Measurements from ENCODE around the gene GALNT17.
"Not testable (repeated sequence)": the region's sequence is repeated elsewhere in the genome, so short reads cannot be mapped to it uniquely, and the experiment has no call there.

The GALNT17 gene

DNA sequence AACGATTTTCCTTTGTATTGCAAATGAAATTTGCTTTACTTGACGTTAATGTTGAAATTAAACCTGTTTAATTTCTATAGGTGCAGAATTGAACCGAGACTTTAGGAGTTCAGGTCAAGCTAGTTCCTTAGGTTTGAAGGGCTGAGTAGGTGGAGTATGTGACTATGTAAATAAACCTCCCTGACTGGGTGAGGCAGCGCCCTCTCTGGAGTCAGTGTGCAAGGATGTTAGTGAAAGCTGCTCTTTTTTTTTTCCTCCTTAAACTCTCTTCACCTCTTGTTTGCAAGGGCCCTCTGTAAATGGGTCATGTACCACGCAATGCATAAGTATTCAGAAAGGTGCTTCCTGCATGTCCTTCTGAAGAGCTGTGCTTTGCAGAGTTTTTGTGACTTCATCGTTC lies 33.8 kb downstream of the GALNT17 start:
- DNase-seq (ENCODE audit: low read depth in 2 of 2, low spot score in 1 of 2), result no peak

DNA sequence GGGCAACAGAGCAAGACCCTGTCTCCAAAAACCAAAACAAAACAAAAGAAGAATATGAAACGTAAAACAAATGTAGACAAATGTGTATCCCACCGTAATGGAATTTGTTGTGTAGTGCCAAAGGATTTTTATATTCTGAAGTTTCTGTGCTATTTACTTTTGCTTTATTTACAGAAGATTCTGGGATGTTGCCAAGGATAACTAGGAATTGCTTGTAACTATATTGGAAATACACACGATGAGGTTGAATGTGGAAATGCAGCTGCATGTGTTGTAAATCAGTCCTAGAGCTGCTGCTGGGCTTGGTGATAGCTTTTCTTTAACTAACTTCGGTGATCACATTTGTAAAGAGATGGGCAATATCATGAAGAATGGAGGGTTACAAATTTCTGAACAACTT lies 39.5 kb downstream of the GALNT17 start:
- DNase-seq (ENCODE audit: low read depth in 2 of 2, low spot score in 1 of 2), result no peak

DNA sequence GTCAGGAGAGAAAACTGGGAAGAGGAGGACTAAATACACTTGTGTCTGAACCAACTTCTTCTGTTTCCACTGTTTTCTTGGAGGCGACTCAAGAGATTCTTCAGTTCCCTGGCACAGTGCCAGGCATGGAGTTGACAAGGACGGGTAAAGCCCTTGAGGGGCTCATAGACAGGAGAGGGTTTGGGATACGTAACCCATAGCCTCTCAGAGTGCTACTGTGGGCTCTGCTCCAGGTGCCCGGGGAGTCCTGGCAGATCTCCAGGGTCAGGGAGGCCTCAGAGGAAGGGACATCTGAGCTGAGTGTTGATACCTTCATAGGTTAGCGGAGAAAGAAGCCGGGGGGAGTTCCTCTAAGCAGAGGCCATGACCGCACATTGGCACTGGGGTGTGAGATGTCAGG lies 42.0 kb downstream of the GALNT17 start:
- DNase-seq (ENCODE audit: low read depth in 2 of 2, low spot score in 1 of 2), result no peak

DNA sequence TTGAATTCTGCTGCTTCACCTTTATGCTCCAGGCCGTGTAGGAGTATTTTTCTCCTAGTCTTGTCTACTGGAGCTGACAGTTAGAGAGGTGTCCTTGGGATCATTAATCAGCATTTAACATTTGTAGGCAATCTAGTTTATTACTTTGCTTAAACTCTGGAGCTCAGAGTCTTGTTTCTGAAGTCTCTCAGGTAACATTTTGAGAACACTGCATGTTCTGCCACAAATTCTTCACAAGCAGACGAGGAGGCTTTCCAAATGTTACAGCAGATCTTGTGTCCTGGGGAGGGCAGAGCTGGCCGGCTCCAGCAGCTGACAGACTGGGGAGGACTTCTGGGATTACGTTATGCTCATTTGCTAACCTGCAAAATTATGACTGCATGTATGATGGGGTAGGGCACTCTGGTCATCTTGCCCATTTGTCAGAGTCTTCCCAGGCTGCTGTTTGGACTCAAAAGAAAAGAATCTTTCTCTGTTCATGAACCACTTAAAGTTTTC lies 50.5 kb downstream of the GALNT17 start:
- no peak for DNase-seq (ENCODE audit: low read depth in 2 of 2, low spot score in 1 of 2)

DNA sequence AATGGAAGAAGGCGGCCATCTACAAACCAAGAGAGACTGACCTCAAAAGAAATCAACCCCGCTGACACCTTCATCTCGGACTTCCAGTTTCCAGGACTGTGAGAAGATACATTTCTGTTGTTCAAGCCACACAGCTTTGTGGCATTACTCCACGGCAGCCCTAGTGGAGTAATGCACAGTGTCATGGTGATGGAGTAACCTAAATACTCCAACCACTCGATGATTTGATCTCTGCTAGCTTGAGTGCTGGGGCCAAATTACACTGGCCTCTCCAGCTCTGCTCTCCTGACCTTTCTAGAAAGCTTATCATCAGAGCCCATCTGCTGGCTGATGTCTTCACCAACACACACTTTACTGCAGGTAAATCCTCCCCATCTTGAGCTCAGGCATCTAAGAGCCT lies 52.2 kb downstream of the GALNT17 start:
- DNase-seq (ENCODE audit: low read depth in 2 of 2, low spot score in 1 of 2), result no peak

DNA sequence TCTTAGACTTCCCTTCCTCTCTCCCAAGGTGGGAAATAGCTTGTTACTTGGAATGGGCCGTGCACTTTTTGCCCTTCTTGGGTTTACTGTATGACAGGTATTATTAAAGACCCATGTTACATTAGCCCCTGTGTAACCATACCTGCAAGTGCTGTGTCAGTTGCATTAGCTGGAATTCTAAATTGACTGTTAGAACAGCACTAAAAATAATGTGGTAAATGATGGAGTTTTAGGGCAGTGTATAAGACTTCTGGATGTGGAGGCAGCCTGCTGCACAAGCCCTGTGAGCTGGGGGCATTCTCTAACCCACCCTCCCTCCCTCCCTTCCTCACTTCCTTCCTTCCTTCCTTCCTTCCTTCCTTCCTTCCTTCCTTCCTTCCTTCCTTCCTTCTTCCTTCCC lies 52.7 kb downstream of the GALNT17 start:
- DNase-seq (ENCODE audit: low read depth in 2 of 2, low spot score in 1 of 2), result no peak

DNA sequence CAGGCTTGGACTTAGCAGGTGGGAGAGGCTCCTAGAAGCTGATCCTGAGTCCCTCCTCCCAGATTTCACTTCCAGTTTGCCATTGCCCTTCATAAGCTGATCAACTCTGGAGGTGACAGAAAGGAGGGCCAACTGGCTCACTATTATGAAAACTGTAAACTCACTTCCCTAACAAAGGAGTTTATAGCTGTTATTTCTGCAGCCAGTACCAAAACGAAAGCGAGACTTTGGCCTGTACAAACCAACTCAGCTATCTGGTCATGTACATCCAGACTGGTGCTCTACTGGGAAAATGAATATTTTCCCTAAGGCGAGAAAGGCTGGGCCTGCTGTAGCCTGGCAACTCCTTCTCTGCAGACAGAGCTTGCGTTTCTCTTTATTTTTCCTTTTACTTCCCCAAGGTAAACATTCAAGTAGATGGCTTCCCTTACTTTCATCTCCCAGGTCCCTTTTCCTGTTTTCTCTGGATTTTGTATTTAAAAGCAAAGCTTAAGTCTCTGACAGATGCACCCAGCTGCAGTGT lies 54.7 kb downstream of the GALNT17 start:
- no peak for DNase-seq (ENCODE audit: low read depth in 2 of 2, low spot score in 1 of 2)

DNA sequence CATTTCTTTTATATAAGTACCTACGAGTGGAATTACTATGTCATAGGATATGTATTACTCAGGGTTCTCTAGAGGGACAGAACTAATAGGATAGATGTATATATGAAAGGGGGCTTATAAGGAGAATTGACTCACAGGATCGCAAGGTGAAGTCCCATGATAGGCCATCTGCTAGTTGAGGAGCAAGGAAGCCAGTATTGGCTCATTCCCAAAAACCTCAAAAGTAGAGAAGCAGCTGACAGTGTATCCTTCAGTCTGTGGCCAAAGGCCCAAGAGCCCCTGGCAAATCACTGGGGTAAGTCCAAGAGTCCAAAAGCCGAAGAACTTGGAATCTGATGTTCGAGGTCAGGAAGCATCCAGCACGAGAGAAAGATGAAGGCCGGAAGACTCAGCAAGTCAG lies 59.8 kb downstream of the GALNT17 start:
- no peak for DNase-seq (ENCODE audit: low read depth in 2 of 2, low spot score in 1 of 2)

DNA sequence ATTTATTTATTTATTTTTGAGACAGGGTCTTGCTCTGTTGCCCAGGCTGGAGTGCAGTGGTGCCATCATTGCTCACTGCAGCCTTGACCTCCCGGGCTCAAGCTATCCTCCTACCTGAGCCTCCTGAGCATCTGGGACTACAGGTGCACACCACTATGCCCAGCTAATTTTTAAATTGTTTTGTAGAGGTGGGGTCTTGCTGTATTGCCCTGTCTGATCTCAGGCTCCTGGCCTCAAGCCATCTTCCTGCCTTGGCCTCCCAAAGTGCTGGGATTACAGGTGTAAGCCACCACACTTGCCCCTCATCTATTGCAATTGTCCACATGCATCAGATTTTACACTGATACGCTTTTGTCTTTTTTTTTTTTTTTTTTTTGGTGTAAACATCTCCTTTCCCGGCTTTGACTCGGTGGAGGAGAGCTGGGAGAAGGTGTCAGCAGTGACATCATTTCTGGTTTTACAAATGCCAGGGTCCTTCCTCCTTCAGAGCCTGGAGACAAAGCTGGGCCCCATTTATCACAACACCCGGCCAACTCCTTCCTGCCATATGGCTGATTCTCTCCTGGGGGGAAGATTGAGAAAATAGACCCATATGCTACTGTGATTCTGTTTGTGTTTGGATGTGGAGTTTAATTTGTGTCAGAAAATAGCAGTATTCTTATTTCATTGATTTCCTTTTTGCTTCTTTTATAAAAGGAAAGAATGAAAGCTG lies 61.3 kb downstream of the GALNT17 start:
- no peak for DNase-seq (ENCODE audit: low read depth in 2 of 2, low spot score in 1 of 2)

DNA sequence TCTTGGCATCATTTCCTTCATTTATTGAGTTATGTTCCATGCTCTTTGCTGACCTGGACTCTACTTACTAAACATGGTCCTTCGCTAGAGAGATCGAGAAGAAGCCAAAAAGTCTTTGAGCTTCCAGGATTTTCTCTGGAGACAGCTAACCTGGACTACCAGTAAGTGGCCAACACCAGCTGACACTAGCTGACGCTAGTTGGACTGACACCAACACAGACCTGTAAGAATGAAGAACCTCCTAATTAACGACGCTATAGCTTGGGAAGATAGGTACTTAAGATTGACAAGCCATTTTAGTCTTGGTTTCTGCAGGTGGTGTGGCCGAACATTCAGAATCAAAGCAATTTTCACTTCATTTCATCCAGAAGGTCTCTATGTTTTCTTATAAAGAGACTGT lies 66.4 kb downstream of the GALNT17 start:
- DNase-seq (ENCODE audit: low read depth in 2 of 2, low spot score in 1 of 2), result no peak

DNA sequence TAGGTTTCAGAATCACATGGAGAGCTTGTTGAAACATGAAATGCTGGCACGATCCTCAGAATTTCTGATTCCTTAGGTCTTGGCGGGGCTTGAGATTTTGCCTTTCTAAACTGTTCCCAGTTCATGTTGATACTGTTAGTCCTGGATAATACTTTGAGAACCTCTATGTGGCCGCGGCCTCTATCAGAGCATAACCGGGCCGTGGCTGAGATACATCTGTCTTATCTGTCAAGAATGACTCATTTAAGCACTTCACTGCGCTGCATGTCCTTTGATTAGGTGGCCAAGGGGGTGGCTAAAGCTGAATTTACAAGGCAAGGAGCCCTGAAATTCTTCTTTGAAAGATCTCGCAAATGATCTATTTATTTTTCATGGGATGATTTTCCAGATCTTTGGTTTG lies 66.9 kb downstream of the GALNT17 start:
- no peak for DNase-seq (ENCODE audit: low read depth in 2 of 2, low spot score in 1 of 2)

DNA sequence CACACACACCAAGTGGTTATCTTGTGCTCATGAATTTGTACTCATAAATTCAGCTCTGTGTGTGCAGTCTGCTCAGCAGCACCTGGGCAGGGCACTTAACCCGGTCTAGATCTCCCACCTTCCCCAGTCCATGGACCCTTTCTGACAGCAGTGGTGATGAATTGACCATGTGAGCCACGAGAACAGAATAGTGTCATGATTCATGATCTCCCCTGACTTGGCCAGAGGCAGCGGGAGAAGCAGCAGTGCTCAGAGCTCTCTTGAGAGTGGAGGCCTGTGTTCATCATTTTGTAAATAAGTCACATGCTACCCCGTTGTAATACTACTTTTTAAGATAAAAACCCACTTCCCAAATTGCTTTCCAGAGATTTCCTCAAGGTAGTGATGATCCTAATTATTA lies 74.2 kb downstream of the GALNT17 start:
- DNase-seq (ENCODE audit: low read depth in 2 of 2, low spot score in 1 of 2), result no peak

DNA sequence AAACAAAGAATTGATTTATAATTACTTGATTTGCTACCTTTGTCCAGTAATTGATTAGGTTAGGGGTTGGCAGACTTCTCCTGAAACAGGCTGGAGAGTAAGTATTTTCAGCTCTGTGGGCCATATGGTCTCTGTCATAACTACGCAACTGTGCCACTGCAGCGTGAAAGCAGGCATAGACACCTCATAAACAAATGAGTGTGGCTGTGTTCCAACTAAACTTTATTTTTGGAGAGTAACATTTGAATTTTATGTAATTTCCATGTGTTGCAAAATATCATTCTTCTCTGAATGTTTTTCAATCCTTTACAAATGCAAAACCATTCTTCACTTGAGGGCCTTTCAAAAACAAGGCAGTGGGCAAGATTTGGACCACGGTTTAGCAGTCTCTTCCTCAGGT lies 76.9 kb downstream of the GALNT17 start:
- DNase-seq (ENCODE audit: low read depth in 2 of 2, low spot score in 1 of 2), result no peak

DNA sequence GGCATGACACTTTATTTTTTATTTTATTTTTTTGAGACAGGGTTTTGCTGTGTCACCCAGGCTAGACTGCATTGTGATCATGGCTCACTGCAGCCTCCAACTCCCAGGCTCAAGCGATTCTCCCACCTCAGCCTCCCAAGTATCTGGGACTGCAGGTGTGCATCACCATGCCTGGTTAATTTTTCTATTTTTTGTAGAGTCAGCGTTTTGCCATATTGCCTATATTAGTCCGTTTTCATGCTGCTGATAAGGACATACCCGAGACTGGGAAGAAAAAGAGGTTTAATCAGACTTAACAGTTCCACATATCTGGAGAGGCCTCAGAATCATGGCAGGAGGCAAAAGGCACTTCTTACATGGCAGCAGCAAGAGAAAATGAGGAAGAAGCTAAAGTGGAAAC lies 77.5 kb downstream of the GALNT17 start:
- not testable (repeated sequence) for DNase-seq (ENCODE audit: low read depth in 2 of 2, low spot score in 1 of 2)

DNA sequence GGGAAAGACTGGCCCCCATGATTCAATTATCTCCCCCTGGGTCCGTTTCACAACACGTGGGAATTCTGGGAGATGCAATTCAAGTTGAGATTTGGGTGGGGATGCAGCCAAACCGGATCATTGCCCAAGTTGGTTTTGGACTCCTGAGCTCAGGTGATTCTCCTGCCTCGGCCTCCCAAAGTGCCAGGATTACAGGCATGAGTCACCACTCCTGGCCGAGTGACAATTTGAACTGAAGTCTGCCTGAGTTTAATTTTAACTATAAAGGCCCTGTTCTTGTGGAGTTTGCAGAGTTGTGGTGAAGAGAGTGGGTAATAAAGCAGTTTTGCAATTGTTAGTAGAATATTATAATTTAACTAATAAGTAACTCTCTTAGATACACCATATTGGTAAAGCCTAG lies 78.3 kb downstream of the GALNT17 start:
- DNase-seq (ENCODE audit: low read depth in 2 of 2, low spot score in 1 of 2), result no peak

DNA sequence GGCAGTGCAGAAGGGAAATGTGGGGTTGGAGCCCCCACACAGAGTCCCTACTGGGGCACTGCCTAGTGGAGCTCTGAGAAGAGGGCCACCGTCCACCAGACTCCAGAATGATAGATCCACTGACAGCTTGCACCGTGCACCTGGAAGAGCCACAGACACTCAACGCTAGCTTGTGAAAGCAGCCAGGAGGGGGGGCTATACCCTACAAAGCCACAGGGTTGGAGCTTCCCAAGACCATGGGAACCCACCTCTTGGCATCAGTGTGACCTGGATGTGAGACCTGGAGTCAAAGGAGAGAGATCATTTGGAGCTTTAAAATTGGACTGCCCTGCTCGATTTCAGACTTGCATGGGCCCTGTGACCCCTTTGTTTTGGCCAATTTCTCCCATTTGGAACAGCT lies 80.5 kb downstream of the GALNT17 start:
- DNase-seq (ENCODE audit: low read depth in 2 of 2, low spot score in 1 of 2), result not testable (repeated sequence)

DNA sequence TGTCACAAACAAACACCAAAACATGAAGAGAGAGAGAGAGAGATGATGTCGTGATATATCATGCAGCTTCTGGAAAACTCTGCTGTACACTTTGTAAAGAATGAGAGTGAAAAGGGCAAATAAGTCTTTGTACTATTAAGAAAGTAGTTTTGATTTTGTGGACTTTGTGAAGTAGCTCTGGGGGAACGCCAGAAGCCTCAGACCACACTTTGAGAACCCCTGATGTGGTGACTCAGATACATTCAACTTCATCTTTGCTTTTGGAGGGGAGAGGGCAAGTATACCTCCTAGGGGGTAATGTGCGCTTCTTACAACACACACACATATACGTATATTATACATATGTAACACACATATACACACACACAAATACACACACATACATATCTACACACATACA lies 84.3 kb downstream of the GALNT17 start:
- DNase-seq (ENCODE audit: low read depth in 2 of 2, low spot score in 1 of 2), result no peak

DNA sequence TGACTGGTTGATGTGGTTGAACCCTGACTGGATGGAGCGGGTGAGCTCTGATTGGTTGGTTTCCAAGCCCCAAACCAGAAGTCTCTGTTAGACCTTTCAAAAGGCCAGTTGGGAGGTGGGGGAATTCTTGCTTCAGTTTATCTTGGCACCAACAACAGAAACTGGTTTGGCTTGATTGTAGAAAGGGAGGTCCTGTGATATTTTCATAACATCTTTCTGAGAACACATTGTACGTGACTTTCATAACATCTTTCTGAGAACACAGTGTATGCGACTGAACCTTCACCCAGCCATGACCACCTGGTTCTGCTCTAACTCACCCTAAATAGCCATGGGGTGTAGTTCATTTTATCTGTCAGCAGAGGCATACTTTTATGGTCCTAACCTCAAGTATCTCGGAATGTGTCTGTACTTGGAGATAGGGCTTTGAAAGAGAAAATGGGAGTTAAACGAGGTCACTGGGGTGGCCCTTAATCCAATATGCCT lies 88.3 kb downstream of the GALNT17 start:
- no peak for DNase-seq (ENCODE audit: low read depth in 2 of 2, low spot score in 1 of 2)

DNA sequence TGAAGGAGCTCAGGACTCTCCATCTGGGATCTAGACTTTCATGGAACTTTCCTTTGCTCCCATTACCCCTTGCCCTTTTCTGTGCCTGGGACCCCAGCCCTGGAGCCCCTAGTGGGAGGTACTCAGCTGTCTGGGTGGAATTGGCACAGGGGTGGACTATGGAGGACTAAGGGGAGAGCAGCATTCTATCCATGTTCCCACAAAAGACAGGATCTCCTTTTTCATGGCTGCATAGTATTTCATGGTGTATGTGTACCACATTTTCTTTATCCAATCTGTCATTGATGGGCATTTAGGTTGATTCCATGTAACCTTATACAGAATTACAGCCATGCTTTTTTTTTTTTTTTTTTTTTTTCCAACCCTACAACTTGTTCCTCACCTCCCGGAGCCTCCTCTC lies 89.1 kb downstream of the GALNT17 start:
- DNase-seq (ENCODE audit: low read depth in 2 of 2, low spot score in 1 of 2), result no peak

DNA sequence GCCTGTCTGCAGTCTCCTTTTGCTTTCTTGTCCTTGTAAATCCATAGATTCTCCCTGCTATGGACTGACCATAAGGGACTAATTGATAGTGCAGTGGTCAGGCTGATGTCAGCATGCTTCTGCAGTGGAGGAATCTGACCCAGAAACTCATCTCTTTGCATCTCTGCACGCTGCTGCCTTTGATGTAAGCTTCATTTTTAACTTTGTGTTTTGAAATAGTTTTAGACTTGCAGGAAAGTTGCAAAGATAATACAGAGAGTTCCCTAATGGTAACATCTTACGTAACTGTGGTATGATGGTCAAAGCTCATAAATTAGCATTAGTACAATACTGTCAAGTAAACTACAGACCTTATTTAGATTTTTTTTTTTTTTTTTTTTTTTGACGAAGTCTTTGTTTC lies 89.6 kb downstream of the GALNT17 start:
- DNase-seq (ENCODE audit: low read depth in 2 of 2, low spot score in 1 of 2), result no peak

DNA sequence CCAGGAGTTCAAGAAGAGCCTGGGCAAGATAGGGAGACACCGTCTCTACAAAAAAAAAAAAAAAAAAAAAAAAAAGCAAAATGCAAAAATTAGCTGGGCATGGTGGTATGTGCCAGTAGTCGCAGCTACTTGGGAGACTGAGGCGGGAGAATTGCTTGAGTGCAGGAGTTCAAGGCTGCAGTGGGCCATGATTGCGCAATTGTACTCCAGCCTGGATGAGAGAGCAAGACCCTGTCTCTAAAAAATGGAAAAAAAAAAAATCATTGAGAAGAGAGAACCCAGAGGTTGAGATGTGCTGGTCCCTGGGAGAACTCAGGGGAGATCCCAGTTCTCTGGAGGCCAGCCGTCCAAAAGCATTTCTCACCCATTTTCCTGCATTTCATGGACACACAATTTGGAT lies 95.2 kb downstream of the GALNT17 start:
- no peak for DNase-seq (ENCODE audit: low read depth in 2 of 2, low spot score in 1 of 2)

DNA sequence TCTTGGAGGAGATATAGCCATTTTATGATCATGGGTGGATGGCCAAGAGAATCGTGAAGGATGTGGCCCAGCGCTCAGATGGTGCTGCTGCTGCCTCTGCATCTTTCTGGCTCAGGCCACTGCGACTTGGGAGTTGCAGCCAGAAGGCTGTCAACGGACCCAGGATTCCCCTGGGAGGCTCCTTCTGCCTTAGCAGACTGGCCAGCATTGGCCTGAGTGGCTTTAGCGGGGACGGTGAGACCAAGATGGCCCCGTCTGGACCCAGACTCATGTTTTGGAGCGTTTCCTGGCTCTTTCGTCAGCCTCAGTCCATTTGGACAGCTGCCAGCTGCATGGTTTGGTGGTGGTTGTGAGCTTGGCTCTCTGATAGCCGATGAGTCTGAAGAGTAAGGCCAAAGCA lies 97.2 kb downstream of the GALNT17 start:
- DNase-seq (ENCODE audit: low read depth in 2 of 2, low spot score in 1 of 2), result no peak

DNA sequence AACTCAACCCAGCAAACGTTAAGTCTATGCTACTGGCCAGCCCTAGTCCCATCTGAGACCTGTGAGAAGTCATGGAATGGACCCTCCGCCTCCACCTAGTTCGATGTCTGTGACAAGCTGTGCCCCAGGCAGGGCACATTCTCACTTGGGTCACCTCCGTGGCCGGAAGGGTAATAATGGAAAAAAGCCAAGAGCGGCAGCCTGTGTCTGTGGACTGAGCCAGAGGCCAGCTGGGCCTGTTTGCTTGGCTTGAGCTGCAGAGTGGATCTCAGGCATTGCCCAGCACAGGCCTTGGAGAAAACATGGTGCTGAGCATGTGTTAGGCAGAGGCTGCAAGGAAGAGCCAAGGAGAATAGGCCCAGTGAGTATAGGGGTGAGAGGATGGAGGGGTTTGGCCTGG lies 97.8 kb downstream of the GALNT17 start:
- DNase-seq (ENCODE audit: low read depth in 2 of 2, low spot score in 1 of 2), result no peak
